Activated CD8-positive, alpha-beta memory T cell treated with anti-CD3 and anti-CD28 coated beads for 48 hours (primary cell): ENCODE data around the gene TCF4.

ENCODE experiments used
- DNase-seq, 3 experiments: peaks; one replicate each; pipeline ENCODE4 v3.0.0-alpha.2; 2020; ENCODE audit warnings: low read depth in 2 of 3, low spot score in 2 of 3

The TCF4 gene

DNA sequence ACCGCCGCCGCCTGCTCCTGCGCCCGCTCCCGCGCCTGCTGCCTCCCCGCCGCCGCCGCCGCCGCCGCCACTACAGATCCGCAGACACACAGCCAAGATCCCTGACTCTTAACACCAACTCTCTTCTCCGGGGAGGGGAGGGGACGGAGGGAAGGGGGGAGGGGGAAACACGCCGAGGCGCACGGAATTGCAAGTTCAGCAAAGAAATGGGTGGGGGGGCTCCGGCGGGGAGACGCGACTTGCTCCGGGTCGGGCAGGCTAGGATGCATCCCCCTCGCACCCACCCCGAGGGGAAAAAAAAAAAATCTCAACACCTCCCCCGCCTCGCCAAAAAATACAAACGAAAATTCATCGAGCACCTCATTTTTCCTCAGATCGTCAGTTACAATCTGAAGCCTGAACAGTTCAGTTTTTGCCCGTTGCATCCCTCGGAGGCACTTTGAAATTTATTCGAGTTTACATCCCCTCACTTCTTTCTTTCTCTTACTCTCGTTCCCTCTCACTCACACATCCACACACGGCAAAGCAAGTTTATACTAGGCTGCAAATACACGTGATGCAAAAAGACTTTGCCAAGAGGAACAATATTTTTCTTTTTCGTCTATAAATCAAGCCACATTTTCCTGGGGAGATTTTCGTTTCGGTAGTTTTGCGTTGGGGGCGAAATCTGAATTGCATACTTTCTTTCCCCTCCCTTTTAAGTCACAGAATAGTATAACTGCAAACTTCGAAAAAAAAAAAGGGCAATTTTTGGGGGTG is at the start of gene TCF4:
Gene TCF4, minus strand, starts transcription at position 82 of the 759 bp plus-strand sequence. CDS start 1,076 bp downstream, outside the sequence.
- DNase-seq, result no peak

DNA sequence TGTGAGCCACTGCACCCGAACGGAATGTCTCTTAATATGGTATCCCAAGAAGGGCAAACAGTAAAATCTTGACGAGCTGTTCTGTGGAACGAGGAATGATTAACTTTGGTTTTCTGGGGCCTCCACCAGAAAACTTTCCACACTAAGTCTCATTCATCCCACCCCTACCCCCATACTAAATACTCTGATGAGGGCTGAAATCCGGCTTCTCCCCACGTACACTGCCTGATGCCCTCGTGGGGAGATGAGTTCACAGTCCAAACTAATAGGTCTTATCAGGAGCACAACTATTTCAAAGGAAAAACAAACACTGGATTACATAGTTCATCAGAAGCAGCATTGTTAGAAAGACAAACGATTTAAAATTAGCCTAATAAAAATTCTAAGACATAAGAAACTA is 49.2 kb upstream of the TCF4 start:
- no peak for DNase-seq

DNA sequence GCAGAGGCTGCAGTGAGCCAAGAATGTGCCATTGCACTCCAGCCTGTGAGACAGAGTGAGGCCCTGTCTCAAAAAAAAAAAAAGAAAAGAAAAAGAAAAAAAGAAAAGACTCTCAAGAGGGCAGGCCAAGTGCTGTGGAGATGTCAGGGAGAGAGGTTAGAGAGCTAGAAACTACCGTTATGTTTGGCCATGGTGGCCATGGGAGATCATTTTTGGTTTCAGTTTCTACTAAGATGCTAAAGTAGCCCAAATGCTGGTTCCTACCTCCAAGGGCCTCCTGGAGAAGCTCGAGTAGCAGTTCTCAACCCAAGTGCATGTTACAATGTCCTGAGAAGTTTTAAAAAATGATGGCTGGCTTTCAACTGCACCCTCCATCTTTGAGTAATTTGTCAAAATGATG is 47.4 kb upstream of the TCF4 start:
- no peak for DNase-seq

DNA sequence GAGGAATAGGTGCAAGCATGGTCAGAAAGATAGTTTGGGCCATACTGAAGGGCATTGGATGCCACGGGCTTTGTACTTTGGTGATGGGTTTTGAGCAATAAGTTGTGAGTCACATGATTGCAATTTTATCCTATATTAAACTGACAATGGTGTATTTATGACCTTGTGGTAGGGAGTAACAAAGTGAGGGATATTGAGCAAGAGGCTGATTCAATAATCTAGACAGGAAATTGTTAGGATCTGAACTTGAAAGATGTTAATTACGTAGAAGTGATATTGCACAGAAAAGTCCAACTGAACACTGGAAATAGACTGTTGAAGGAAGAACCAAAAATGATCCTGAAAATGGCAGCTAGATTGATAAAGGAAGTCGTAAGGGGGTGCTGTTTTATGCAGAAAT is 46.6 kb upstream of the TCF4 start:
- DNase-seq, result no peak

DNA sequence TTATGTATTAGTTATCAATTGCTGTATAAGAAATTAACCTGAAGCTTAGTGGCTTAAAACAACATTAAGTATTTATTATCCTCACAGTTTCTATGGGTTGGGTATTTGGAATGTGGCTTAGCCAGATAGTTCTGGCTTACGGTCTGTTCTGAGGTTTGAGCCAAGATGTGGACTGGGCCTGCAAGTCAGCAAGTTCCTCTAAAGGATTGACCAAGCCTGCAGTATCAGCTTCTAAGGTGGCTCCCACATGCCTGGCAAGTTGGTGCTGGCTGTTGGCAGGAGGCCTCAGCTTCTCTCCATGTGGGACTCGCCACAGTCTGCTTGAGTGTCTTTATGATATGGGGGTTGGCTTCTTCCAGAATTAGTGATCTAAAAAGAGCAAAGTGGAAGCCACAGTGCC is 45.0 kb upstream of the TCF4 start:
- no peak for DNase-seq

DNA sequence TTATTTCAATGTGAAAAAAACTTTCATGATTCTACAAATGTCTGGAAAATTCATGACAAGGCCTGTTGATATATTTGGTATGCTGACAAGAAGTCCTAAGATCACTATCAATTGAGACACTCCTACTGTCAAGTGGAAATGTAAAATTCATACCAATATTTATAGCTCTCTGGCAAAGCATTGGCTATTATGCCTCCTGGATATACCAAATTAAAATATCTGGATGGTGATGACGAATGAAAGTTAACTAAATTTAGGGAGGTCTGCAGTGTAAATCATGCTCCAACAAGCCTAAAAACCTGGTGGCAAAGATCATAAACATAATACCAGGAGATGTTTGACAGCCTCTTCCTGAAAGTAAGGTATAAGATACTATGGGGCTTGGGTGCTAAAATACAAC is 41.1 kb upstream of the TCF4 start:
- no peak for DNase-seq

- no peak for DNase-seq
Measured at GRCh38 chr18:55627007-55627406, 39.0 kb upstream of the TCF4 start.

DNA sequence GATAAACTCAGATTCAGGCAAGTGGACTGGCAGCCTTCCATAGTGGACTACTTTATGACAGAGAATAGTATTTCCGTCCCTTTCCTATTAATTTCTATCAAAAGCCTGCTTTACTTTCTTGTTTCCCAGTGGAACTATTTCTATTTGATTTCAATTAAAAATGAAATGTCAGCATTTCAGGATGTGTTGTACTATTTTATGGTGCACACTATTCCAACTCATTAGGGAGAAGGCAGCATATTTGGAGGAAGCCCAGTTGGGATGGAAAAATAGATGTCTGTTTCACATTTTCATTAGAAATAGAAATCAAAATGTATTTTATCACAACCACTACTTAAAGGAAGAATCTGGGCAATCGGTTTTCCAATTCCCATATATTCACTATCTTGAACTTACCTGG is 37.9 kb upstream of the TCF4 start:
- no peak for DNase-seq

DNA sequence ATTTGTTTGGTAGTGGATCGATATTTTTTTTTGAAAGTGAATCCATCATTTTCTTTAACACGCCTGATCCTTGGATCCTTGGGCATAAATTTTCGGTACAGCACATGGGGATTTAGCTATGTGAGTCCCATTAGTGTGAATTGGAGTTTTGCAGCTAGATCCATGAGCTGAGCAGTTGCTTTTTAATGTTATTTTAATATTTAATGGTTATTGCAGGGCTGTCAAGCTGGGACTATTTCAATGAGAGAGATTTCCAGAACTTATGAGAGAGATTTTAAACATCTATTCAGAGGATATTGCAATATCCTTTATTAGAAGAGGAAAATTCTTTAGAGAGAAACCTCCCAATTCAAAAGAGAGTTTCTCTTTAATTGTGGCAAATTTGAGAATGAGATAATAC is 35.6 kb upstream of the TCF4 start:
- DNase-seq, result no peak

GRCh38 chr18:55610506-55610905 is 22.5 kb upstream of the TCF4 start:
- DNase-seq, result no peak

DNA sequence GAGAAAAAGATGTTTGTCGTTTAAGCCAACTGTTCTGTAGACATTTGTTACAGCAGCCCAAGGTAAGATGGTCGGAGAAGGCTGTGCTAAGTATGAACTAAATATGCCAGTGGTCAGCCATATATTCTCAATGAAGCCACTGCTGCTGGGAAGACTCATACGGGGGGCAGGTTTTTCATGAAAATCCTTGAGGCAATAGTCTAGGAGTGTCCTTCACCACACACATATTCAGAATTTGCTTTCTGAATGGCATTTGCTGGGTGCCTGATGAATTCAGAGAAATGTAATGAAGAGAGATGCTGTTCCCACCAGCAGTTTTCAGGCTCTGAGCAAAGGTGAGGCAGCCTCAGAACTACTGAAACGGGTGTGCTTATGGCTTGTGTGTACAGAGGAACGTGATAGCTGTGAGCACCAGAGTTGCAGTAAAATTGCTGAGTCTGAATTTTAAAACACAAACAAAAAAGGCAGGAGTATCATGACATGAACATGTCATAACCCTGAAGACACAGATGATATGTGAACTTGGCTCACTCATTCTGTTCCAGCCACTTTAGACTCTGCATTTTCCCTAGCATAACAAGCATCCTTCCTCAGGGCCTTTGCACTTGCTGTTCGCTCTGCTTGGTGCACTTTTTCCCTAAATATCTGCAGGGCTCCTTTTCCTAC is 21.3 kb upstream of the TCF4 start:
- DNase-seq, result no peak

DNA sequence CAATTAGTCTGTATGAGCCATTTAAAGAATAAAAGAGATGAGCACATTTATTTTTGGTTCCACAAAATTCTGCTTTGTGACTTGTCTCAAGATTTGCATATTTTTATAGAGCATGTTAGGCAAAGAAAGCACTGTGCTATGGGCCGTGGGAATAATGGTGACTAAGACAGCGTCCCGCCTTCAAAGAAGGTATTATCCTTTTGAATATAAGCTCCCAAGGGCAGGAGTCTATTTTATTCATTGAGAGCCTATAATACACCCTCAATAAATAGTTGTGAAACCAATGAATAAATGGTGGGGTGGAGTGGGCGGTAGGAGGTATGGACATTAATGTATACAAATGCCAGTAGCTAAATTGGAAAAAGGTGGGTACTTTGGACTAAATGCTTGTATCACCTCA is 20.5 kb upstream of the TCF4 start:
- no peak for DNase-seq

DNA sequence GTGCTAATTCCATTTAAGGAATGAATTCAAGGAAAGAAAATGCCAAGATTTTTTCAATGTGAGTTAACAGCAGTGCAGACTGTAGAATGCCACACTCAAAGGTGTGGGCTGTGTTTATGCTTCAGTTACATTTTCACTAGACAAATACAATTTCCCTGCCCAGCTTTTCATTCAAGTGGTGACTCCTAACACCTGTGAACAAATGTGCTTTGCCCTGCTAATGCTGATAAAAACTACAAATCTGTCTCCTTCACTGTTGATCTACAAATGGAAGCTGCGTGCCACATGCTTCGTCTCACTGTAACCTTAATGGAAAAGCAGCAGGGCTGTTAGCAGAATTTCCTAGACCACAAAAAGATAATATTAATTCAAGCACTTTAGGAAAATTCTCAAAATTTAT is 19.8 kb upstream of the TCF4 start:
- no peak for DNase-seq

GRCh38 chr18:55605733-55606338 is 17.8 kb upstream of the TCF4 start:
- DNase-seq, result no peak

GRCh38 chr18:55603775-55604174 is 15.8 kb upstream of the TCF4 start:
- DNase-seq, result no peak

DNA sequence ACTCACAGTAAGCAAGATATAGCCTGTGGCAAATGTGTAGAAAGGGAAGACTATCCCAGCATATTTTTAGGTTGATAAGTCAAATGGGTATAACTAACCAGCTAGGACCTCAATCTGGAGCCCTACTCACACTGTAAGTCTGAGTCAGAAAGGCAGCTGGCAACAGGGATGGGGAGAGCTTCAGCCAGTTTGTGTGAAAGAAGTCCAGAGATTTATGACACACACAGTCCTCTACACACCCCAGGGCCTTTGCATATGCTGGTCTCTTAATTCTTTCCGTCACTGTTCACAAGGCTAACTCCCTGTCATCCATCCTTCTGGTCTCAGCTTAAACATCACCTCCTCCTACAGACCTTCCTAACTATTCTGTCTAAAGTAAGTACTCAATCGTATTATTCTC is 5.9 kb upstream of the TCF4 start:
- no peak for DNase-seq

DNA sequence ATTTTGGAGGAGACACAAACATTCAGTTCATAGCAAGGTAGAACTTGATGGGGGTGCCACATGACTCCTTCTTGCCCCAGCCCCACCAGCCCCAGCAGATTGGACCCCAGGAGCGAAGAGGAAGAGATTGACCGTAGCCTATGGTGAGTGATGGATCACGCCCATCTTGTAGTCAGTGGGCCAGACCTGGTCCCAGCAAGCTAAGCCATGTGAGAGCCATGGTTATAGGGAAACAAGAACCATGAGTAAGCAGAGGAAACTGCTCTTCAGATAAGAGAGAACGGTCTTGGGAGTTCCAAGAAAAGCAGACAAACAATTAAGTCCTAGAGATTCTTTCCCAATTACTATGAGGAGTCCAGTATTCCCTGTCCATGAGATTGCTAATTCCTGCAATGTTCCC is 4.6 kb upstream of the TCF4 start:
- DNase-seq, result no peak

GRCh38 chr18:55592106-55592505 is 4.1 kb upstream of the TCF4 start:
- DNase-seq, result no peak

GRCh38 chr18:55589625-55590291 is 1.8 kb upstream of the TCF4 start:
- peak; percentile 23 to 53 (median 43) for DNase-seq

DNA sequence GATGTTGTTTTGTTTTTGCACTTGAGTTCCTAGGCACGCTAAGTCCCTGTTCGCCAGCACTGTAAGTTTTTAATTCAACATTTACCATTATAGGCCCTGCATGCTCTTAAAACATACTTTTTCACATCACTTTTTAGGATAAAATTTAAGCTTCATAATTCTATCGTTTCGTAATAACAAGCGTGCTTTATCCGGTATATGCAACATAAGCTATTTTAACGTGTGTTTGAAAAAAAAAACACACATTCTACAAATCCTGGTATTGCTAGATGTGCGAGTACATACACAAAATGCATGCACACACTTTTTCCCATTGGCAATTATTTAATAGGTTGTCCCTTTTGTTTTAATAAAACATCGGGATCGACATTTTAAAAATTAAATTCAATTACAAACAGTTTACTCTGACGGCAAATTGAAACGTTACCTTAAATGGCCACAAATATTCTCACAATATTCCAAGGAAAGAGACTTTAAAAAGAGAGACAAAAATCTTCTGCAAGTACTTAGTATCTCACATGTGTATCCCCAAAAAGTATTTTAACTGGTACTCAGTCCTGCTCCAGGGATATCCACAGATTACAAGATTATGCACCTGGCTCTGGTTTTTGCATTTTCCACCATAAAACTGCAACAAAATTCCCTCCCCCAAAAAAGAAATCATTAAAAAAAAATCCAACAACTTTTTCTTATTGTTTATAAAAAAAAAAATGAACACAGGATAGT is 1.0 kb upstream of the TCF4 start:
- DNase-seq, result no peak

DNA sequence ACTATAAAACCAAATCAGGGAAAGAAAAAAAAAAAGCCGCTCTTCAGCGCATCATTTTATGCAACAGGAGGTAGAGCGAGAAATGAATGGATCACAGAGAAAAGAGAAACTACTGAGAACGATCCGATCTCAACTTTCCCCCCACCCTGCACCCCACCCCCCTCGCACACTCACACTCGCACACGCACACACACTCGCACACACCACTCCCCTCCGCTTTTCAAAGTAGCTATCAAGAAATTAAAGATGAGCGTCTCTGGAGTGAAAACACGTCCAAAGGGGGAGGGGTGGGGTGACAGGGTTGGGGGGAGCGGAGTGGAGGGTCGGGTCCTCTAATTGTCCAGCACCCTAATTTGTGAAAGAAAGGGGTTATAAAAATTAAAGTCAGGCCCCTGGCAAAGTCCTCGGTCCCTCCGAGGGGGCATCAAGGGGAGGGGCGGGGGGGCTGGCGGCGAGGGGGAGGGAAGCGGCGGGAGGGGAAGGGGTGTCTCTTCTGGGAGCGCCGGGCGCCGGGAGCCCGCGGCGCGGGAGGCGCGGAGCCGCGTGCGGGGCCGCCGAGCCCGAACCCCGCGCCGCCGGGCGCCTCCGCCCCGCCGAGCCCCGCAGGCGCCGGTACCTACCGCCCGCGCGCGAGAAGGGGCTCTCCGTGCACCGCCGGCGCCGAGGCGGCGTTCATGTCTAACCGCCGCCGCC is 428 bp downstream of the TCF4 start:
- no peak for DNase-seq
